Measurements from ENCODE around the gene RAB9B. TPM values are rescaled to one million over a fixed set of nuclear protein-coding genes. Genes with fewer than 3 reads are reported as not detected.

Gene RAB9B
- total RNA-seq, 1 experiment from 2014 or later: 0.05 TPM

DNA sequence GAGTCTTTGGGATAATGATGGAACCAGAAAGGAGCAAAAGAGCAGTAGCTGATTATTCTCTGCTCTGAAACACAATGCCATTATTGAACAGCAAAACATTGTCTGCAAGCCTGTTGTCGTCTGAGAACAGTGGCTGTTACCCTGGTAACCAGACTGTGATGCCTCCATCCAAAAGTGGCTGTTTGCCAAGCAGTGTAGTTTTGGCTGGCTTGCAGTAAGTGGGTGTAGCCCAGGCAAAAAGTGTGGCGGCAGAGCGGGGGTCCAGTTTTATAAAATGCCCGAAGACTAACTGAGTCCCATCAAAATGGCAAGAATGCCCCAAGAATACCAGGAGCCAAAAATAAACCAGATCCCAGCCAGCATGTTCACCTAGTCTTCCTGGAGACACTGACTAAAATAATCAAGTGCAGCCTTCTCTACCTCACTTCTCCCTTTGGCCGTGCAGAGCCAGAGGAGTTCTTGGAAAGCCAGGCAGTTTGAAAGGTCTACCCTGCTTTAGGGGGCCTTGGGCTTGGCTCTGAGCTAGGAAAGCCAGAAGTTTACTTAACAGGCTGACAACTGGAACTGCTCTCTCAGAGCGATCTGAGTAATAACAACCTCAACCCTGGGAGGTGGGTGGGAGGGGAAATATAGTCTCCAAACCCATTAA, 52.8 kb downstream of the RAB9B start (continued):
- TF ChIP-seq TCF7L2 (IDR thresholded peaks at IDR 0.05; ENCODE audit: borderline replicate concordance, extremely low read depth, insufficient read depth, insufficient read length) (no peak), EZH2phosphoT487 (IDR thresholded peaks at IDR 0.05; ENCODE audit: borderline replicate concordance) (no peak), JUND (IDR thresholded peaks at IDR 0.05) (no peak), EGR1 (IDR thresholded peaks at IDR 0.05; ENCODE audit: low read depth) (no peak), CBX3 (IDR thresholded peaks at IDR 0.05; ENCODE audit: low read depth) (no peak), POLR2A (IDR thresholded peaks at IDR 0.05; ENCODE audit: borderline replicate concordance, extremely low read depth, insufficient read depth, insufficient read length) (no peak), ZNF274 (IDR thresholded peaks at IDR 0.05; ENCODE audit: low read depth, low read length) (no peak)

DNA sequence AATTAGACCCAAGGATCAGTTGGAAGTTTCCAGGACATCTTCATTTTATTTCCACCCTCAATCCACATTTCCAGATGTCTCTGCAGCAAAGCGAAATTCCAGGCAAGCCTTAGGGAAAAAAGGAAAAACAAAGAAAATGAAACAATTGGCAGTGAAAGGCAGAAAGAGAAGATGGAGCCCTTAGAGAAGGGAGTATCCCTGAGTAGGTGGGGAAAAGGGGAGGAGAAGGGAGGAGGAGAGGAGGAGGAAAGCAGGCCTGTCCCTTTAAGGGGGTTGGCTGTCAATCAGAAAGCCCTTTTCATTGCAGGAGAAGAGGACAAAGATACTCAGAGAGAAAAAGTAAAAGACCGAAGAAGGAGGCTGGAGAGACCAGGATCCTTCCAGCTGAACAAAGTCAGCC, 55.5 kb downstream of the RAB9B start, which contains the start of gene PLP1:
TSS of gene PLP1 (plus strand) at position 295 of the 400 bp plus-strand sequence. CDS start 156 bp downstream, outside the sequence.
- no peak within 1 kb of the TSS for H3K4me2 ChIP-seq (ENCODE audit: low read length)
- CTCF ChIA-PET: no interaction called here
- BruUV-seq (replicated peaks): no TSS peak
- no peak within 1 kb of the TSS for H3K4me3 ChIP-seq (replicated peaks in 1 of 2; ENCODE audit: low read depth in 1 of 2, low read length in 2 of 2)
- ATAC-seq (no peak), DNase-seq (ENCODE audit: low read depth, low spot score) (no peak)
- RAD21 ChIA-PET (ENCODE audit: low non-redundant PET in 1 of 2, low total read pairs in 2 of 2, uncharacterized antibody in 2 of 2, unreplicated experiment in 2 of 2): no interaction called here
- peaks cover 18% of the 10 kb centered on the region; the same call in 1 of the 2 replicates for H3K27me3 ChIP-seq (ENCODE audit: insufficient read depth, low read length)
- no peaks in the 10 kb centered on the region for H3K4me1 ChIP-seq (ENCODE audit: control insufficient read depth in 1 of 2, insufficient read depth in 2 of 2, low read length in 2 of 2)
- no peaks in the 10 kb centered on the region for H4K20me1 ChIP-seq (ENCODE audit: insufficient read depth)
- H3K9ac ChIP-seq (ENCODE audit: low read length): no peak within 1 kb of the TSS
- POLR2A ChIA-PET: no interaction called here
- H2AFZ ChIP-seq (ENCODE audit: low read depth, low read length, poor library complexity, severe bottlenecking): no peak within 1 kb of the TSS
- H3K9me2 ChIP-seq (ENCODE audit: insufficient read depth): no peaks in the 10 kb centered on the region
- H3K36me3 ChIP-seq (ENCODE audit: control insufficient read depth in 1 of 2, insufficient read depth in 2 of 2, low read length in 2 of 2): no peaks in the 10 kb centered on the region
- no peaks in the 10 kb centered on the region for H3K9me3 ChIP-seq (ENCODE audit: control insufficient read depth in 1 of 2, insufficient read depth in 1 of 2, low read depth in 1 of 2, low read length in 2 of 2)
- H3K27ac ChIP-seq (ENCODE audit: low read depth, low read length): no peak within 1 kb of the TSS
- intact Hi-C loops (cut with micrococcal nuclease): no loop called here
- no peaks in the 10 kb centered on the region for H3K79me2 ChIP-seq (ENCODE audit: insufficient read depth, low read length)
- TF ChIP-seq, protein P1, sequence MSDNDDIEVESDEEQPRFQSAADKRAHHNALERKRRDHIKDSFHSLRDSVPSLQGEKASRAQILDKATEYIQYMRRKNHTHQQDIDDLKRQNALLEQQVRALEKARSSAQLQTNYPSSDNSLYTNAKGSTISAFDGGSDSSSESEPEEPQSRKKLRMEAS (IDR thresholded peaks at IDR 0.05): no peak
- TF ChIP-seq EGR1 (IDR thresholded peaks at IDR 0.05; ENCODE audit: low read depth): no peak
- no peak for TF ChIP-seq ZNF274 (IDR thresholded peaks at IDR 0.05; ENCODE audit: low read depth, low read length)
- TF ChIP-seq ELF1 (IDR thresholded peaks at IDR 0.05; ENCODE audit: borderline replicate concordance, low read depth): no peak
- no peak for TF ChIP-seq RAD21 (IDR thresholded peaks at IDR 0.05; ENCODE audit: low read depth)
- TF ChIP-seq POLR2AphosphoS5 (IDR thresholded peaks at IDR 0.05; ENCODE audit: low read depth, low read length): no peak
- TF ChIP-seq, protein P2, sequence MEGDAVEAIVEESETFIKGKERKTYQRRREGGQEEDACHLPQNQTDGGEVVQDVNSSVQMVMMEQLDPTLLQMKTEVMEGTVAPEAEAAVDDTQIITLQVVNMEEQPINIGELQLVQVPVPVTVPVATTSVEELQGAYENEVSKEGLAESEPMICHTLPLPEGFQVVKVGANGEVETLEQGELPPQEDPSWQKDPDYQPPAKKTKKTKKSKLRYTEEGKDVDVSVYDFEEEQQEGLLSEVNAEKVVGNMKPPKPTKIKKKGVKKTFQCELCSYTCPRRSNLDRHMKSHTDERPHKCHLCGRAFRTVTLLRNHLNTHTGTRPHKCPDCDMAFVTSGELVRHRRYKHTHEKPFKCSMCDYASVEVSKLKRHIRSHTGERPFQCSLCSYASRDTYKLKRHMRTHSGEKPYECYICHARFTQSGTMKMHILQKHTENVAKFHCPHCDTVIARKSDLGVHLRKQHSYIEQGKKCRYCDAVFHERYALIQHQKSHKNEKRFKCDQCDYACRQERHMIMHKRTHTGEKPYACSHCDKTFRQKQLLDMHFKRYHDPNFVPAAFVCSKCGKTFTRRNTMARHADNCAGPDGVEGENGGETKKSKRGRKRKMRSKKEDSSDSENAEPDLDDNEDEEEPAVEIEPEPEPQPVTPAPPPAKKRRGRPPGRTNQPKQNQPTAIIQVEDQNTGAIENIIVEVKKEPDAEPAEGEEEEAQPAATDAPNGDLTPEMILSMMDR (IDR thresholded peaks at IDR 0.05 in 2 of 3, conservative IDR thresholded peaks at IDR 0.05 in 1 of 3; ENCODE audit: borderline replicate concordance in 1 of 3, insufficient read depth in 1 of 3, low read depth in 2 of 3, low read length in 2 of 3): no peak
- no peak for TF ChIP-seq CEBPB (IDR thresholded peaks at IDR 0.05; ENCODE audit: low read depth)
- TF ChIP-seq, protein P3, sequence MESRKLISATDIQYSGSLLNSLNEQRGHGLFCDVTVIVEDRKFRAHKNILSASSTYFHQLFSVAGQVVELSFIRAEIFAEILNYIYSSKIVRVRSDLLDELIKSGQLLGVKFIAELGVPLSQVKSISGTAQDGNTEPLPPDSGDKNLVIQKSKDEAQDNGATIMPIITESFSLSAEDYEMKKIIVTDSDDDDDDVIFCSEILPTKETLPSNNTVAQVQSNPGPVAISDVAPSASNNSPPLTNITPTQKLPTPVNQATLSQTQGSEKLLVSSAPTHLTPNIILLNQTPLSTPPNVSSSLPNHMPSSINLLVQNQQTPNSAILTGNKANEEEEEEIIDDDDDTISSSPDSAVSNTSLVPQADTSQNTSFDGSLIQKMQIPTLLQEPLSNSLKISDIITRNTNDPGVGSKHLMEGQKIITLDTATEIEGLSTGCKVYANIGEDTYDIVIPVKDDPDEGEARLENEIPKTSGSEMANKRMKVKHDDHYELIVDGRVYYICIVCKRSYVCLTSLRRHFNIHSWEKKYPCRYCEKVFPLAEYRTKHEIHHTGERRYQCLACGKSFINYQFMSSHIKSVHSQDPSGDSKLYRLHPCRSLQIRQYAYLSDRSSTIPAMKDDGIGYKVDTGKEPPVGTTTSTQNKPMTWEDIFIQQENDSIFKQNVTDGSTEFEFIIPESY (IDR thresholded peaks at IDR 0.05; ENCODE audit: extremely low read depth, insufficient replicate concordance, low read length): no peak
- no peak for TF ChIP-seq EZH2 (IDR thresholded peaks at IDR 0.05)
- TF ChIP-seq SP1 (IDR thresholded peaks at IDR 0.05; ENCODE audit: low read depth): no peak
- TF ChIP-seq, protein P4, sequence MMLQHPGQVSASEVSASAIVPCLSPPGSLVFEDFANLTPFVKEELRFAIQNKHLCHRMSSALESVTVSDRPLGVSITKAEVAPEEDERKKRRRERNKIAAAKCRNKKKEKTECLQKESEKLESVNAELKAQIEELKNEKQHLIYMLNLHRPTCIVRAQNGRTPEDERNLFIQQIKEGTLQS (IDR thresholded peaks at IDR 0.05): no peak
- no peak for TF ChIP-seq YY1 (IDR thresholded peaks at IDR 0.05; ENCODE audit: extremely low read depth, insufficient replicate concordance, low read depth, low read length)
- no peak for TF ChIP-seq EZH2phosphoT487 (IDR thresholded peaks at IDR 0.05; ENCODE audit: borderline replicate concordance)

Data from HCT116 (cell line).